GM12892 (cell line): ENCODE results near the gene GXYLT2.

Source experiments
- POLR2A ChIP-seq: IDR thresholded peaks from 2 replicates; pipeline ENCODE4 v1.6.1; 2011; ENCODE audit warnings: low read depth, low read length, control low read depth
- POLR2AphosphoS5 ChIP-seq: IDR thresholded peaks from 2 replicates; pipeline ENCODE4 v1.6.1; 2011; ENCODE audit warnings: low read depth, low read length, control low read depth
- TAF1 ChIP-seq: IDR thresholded peaks from 2 replicates; pipeline ENCODE4 v1.6.1; 2011; ENCODE audit warnings: low read depth, mild to moderate bottlenecking, control low read depth, low read length, borderline replicate concordance

DNA sequence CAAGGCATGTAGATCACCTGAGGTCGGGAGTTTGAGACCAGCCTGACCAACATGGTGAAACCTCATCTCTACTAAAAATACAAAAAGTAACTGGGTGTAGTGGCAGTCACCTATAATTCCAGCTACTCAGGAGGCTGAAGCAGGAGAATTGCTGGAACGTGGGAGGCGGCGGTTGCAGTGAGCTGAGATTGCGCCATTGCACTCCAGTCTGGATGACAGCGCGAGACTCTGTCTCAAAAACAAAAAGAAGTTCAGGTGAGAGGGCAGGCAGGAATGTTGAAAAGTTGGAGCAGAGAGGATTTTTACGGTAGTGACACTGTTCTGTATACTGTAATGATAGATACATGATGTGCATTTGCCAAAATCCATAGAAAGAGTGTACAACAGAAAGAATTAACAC is 31.7 kb downstream of the GXYLT2 start:
- TF ChIP-seq POLR2A, result no peak
- no peak for TF ChIP-seq POLR2AphosphoS5
- TF ChIP-seq TAF1, result no peak
